Activated CD4-positive, alpha-beta T cell treated with anti-CD3 and anti-CD28 coated beads, Interleukin-10, Interleukin-2, amounts not matched to agents 100 ng/mL and 50 ng/mL, durations not matched to agents 16 hours and 8 hours (primary cell): ENCODE measurements around the gene GCNT2.
"Not testable (repeated sequence)": the region's sequence is repeated elsewhere in the genome, so short reads cannot be mapped to it uniquely, and the experiment has no call there.

ENCODE experiments used
- DNase-seq: peaks from one replicate; pipeline ENCODE4 v3.0.0-alpha.2; 2020

GCNT2 gene

DNA sequence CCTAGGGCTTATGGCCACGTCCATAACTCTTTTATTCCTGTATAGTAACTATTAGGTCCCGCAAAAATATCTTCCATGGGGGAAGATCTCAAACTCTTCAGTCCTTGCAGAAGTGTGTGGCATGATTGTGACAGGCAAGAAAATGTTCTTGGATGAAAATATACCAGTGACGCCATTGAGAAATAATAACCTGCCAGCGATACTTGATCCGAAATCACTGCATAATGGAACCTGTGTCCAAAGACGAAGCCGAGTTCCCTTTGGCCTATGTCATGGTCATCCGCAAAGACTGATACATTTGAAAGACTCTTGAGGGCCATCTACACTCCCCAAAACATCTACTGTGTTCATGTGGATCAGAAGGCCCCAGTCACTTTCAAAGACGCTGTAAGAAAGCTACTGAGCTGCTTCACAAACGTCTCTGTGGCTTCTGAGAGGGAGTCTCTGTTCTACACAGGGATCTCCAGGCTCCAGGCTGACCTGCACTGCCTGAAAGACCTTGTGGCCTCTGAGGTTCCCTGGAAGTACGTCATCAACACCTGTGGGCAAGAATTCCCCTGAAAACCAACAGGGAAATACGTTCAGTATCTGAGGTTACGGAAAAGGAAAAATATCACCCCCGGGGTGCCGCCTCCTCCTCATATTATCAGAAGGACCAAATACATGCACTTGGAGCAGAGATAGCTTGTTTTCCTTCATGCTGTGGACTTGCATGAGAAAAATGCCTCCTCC is 6.9 kb upstream of the GCNT2 start:
- DNase-seq = no peak

DNA sequence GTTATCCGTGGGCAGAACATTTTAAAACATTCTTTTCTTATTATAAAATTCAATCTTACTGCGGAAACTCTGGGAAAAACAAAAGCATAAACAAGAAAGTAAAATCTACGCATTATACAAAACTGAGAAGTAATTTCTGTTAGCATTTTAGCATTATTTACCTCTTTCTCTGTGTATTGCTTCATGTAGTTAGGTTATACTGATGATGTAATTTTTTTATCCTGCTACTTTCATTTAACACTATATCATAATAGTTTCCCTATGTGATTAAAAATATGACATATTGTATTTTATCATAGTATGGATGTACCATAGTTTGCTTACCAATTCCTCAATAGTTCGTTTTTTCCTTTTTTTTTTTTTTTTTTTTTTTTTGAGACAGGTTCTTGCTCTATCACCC is 4.2 kb upstream of the GCNT2 start:
- no peak for DNase-seq

DNA sequence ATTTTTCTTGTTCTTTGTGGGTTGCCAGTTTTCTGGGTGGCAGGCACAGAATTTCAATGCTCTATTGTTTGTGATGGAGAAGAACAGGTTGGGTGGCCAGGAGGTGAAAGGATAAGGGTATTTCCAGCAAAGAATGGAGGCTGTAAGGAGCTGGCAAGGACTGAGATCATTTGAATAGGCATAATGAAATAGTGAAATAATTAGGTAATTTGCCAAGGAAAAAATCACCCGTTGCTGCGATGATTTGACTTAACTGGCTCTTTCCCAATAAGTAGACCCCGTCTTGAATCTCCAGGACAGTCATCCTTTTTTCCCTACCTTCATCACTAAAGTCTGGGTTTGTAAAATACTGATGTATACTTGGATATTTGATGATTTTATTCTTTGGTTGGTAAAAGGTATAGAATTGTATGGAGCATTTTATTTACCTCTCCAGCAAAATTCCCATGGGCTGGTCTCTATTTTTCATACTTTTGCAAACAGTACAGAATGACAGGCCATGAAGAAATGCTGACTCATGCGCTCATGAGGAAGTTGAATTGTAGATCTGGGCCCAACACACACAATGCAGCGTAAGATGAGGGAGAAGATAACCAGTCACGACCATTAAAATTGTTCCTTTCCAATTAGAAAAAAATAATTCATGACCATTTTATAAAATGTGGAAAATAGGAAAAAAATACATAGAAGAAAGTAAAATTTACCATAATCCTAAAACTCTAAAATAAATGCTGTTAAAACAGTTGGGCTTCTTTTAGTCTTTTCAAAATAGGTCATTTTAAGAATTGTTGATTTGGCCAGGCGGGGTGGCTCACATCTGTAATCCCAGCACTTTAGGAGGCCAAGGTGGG is 2.4 kb upstream of the GCNT2 start:
- no peak for DNase-seq

DNA sequence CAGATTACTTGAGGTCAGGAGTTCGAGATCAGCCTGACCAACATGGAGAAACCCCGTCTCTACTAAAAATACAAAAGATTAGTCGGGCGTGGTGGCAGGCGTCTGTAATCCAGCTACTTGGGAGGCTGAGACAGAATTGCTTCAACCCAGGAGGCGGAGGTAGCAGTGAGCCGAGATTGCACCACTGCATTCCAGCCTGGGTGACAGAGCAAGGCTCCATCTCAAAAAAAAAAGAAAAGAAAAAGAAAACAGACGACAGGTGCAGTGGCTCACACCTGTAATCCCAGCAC is 1.8 kb upstream of the GCNT2 start:
- DNase-seq = not testable (repeated sequence)

DNA sequence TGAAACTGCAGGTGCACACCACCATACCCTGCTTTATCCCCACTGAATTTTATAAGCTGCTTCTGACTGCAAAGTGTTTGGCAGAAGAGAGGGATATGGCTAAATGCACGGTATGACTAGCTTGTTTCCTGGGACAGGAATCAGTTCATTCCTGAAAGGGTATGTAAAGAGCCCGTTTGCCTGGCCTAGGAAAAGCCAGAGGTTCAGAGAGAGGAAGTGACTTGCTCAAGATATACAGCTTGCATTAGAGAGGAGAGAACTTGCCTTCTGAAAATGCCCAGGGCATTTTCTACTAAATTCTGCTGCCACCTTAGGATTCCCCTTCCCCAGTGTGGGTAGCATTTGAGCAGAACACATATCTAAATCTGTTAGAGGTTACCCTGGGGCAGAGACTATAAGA is 683 bp upstream of the GCNT2 start:
- DNase-seq = no peak

DNA sequence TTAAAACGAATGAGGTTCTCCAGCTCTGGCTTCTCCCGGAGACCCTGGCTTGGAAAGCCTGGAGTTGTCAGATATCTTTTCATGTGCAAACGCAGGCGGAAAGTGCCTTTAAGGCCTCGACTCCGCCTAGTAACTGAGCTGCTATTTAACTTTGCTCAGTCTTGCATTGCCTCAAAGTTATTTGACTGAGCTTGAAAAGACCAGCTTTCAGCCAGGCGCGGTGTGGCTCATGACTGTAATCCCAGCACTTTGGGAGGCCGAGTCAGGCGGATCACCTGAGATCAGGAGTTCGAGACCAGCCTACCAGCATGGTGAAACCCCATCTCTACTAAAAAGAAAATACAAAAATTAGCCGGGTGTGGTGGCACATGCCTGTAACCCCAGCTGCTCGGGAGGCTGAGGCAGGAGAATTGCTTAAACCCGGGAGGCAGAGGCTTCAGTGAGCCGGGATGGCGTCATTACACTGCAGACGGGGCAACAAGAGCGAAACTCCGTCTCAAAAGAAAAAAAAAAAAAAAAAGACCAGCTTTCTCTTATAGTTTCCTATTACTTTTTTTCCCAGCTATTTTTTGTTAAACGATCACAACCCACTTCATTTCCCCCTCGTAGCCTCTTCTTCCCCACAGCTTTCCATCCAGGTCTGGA is 1.9 kb downstream of the GCNT2 start:
- DNase-seq = no peak

DNA sequence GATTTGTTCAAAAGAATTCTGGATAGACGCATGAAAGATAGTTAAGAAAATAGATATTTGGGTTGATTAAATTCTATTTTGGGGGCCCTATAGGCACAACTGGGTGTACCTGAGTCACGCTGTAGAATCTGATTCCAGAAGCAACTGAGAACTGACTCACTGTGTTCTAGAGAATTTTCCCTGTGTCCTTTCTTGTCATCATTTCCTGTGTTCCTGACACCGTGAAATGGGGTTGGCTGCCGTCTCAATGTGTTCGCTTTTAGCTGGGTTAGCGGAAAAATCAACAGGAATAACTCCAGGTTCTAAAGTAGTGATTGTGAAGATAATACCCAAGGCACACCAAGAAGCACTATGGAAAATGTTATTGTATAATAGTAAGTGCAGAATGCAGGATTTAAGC is 5.0 kb downstream of the GCNT2 start:
- no peak for DNase-seq

DNA sequence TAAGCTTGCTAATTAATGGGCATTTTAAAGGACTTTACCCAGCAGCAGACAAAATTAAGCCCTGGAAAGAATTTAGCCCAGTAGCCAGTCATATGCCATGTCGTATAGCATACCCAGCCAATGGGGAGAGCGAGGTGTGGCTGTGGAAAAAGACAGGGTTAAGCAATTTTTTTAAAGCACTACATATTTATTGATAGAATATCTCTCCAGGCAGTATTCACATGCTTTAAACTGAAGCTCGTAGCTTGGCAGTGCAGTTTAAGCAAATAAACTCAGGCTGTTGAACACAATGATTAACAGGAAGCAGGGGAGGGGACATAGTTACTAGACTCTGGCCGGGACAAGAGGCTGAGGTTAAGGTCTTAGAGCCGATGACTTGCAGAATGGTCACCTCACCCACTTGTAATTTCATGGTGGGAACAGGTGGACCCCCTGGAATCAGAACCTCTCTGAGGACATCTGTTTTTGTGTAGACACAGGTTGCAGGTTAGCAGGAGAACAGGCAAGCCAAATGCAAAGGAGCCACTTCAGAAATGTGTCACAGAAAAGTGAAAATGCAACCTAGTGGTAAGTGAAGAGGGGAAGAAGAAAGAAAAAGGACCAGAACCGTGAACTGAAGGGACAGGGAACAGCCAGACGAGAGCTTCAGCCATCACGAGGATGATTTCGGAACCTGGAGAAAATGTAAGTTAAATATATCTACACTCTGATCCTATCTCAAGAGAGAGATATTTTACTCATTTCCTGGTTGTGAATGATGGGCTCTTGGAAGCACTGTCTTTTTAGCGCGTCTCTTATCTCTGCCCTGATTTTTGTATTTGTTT is 7.2 kb downstream of the GCNT2 start:
- peak; percentile 75 for DNase-seq

DNA sequence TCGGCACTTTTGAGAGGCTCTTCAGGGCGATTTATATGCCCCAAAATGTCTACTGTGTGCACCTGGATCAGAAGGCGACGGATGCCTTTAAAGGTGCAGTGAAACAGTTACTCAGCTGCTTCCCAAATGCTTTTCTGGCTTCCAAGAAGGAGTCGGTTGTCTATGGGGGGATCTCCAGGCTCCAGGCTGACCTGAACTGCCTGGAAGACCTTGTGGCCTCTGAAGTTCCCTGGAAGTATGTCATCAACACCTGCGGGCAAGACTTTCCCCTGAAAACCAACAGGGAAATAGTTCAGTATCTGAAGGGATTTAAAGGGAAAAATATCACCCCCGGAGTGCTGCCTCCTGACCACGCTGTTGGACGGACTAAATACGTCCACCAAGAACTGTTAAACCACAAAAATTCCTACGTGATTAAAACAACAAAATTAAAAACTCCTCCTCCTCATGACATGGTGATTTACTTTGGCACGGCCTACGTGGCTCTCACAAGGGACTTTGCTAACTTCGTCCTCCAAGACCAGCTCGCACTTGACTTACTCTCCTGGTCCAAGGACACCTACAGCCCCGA is 8.2 kb downstream of the GCNT2 start:
- DNase-seq = no peak

DNA sequence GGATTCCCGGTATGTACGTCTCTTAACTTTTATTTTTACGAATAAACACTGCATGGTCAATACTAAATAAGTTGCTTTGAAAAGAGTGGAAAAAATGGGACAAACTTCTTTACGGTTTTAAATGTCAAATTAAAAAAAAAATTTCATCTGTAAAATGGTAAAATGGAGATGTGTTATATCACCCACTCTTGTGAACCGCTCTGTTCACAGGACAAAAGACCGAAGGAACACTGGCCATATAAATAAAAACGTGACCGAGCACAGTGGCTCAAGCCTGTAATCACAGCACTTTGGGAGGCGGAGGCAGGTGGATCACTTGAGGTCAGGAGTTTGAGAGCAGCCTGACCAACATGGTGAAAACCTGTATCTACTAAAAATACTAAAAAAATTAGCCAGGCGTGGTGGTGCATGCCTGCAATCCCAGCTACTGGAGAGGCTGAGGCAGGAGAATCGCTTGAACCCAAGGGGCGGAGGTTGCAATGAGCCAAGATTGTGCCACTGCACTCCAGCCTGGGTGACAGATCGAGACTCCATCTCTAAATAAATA is 8.8 kb downstream of the GCNT2 start:
- not testable (repeated sequence) for DNase-seq

DNA sequence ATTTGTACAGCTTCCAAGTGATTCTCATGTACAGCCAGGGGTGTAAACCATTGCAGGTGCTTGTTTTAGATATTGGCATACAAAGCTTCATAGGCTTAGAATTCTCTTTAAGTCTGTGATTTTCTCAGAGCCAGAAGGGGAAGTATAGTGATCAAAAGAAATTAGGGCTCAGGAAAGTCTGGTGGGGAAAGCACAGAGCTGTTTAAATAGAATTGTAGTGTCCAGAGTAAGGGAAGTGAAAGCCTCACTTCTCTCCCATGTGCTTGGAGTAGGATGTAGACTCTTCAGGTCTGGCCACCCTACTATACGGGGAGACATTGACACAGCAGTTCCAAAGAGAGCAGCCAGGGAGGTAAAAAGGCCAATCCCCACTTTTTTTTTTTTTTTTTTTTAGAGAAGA is 10.4 kb downstream of the GCNT2 start:
- no peak for DNase-seq

DNA sequence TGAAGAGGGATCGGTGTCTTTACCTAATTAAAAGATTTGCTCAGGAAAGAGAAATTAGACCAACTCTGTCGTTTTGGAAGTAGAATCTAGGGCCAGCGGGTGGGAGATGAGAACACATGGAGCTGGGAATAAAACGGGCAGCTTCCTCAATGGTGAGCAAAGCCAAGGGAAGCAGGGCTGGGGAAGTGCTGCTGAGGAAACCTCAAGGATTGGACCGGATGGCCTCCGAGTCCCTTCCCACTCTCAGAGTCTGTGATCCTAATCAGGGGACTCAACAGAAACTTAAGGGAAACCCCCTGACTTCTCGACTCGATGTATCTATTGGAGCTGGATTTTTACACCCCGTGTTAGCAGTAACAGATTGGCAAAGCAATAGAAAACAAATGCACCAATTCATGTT is 10.8 kb downstream of the GCNT2 start:
- DNase-seq = no peak

DNA sequence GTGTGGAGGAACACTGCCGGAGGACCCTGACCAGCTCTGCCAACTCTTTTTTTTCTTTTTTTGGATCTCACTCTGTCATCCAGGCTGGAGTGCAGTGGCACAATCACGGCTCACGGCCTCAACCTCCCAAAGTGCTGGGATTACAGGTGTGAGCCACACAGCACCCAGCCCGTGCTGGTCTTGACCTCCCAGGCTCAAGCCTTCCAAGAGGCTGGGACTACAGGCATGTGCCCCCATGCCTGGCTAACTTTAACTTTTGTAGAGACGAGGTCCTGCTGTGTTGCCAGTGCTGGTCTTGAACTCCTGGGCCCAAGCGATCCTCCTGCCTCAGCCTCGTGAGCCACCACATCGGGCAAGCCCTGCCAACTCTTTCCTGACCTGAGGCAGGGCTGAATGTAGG is 11.2 kb downstream of the GCNT2 start:
- DNase-seq = no peak

DNA sequence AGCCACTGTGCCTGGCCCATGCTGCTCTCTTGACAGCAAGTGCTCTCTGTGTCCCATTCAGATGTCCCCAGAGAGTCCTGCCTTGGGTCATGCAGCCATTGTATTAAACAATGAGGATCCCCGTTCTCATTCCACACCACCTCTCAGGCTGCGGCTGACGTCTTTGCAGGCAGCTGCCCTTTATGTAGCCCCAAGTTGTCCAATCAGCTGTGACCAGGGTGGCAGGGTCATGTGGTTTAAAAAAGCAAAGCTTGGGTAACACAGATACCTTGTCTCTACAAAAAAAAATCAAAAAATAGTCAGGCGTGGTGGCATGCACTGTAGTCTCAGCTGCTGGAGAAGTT is 13.2 kb downstream of the GCNT2 start:
- DNase-seq = no peak

DNA sequence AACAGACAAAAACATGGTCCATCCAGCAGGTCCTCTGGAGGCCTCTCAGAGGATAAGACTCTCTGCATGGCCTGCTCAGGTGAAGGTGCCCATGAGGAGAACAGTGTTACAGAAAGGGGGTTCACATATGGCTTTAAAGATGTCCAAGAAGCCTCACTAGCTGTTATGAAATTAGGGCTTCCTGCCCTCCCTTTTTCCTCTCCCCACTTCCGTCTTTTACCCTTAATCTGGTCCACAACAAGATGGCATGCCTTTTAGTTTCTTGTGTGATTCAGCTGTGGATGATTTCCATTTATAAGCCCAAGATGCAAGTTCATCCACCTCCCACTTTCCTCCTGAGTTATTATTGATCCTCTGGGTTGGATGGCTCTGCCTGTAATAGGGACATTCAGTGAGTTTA is 14.0 kb downstream of the GCNT2 start:
- no peak for DNase-seq

DNA sequence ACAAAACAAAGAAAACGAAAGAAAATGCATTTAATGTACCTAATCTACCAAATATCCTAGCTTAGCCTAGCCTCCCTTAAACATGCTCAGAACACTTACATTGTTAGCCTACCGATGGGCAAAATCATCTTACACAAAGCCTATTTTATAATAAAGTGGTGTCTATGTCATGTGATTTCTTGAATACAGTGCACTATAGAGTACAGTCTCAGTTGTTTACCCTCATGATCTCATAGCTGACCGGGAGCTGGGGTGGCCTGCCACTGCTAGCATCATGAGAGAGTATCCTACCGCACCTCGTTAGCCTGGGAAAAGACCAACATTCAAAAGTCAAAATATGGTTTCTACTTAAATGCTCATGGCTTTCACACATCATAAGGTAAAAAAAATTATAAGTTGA is 16.6 kb downstream of the GCNT2 start:
- DNase-seq = no peak

DNA sequence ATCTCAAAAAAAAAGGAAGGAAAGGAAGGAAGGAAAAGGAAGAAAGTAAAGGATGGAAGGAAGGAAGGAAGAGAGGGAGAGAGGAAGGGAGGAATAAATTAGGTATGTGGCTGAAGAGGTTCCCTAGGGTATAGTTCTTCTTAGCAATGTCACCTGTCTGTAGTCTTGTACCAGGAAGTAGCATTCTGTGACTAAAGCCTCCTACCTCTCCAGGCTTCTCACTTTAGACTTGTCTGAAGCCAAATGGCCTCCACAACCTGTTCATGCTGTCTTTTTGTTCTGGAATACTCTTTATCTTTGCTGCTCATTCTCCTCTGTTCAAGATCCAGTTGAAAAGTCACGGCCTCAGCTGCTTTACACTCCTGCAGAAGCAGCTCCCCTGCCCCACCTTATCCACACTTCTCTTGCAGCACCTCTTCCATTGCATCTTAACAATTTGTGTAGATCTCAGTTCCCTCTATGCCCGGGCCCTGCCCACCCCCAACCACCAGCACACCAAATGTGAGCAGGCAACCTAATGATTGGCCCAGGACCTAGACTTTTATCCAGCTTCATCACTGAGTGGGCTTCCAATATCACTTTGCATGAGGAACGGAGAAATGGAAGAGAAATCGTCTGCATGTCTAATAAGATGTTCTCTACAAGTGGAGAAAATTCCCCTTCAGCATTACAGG is 19.1 kb downstream of the GCNT2 start:
- DNase-seq = no peak

DNA sequence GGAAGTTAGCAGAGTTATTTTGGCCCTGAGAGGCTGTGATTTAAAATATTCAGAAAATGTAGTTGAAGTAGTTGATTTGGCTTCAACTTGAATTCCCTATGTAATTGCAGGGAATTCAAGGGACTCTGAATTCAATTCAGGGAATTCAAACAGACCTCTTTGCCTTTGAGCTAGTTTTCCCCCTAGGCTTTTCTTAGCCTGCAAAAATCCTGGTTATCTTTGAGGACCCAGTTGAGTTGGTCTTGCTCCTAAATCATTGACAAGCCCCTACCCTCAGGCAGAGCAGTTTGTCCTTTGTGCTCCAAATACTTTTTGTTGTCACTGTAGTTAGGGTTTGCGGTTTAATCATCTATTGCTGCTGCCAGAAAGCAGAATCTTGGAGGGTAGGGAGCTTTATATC is 20.4 kb downstream of the GCNT2 start:
- no peak for DNase-seq

DNA sequence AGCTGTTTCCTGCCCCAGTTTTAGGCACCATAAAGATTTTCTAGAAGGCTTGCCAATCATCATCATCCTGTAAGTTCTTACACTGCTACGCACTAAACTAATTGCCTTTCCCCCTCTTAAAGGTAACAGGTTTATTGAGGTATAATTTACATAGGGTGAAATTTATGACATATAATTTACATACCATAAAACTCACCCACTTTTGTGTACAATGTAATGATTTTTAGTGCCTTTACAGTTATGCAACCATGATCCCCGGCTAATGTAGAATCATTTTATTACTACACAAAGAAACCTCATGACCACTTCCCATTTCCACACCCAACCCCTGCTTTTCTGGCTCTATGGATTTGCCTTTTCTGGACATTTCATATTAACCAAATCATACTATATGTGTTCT is 21.1 kb downstream of the GCNT2 start:
- DNase-seq = no peak

DNA sequence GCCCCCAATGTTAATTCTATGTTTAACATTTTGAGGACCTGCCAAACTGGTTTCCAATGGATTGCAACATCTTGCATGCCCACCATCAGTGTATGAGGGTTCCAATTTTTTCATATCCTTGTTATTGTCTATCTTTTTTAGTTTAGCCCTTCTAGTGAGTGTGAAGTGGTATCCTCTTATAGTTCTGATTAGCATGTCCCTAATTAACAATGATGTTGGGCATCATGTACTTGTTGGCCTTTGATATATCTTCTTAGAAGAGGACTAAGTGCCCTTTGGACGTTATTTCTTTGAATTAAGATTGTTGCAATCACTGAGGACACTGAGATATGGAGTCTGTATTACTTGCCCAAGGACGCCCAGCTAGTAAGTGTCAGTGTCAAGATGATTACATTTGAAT is 22.3 kb downstream of the GCNT2 start:
- no peak for DNase-seq

DNA sequence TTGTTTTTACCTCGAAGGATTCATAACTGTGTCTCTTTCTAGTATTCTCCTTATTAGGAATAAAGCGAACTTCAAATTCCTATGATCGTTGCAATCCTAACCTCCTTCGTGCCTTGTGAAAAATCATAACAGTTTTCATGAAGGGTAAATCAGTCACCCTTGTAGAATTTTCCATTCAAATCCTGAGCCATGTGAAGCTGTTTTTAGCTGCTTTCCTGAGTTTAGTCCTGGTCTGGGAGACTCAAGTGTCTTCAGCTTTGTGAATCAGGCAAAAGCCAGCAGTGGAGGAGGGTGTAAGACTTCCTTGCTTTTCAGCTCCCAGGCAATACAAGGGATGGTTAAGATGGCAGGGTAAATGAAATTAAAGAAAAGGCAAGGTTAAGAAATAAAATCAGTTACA is 24.3 kb downstream of the GCNT2 start:
- no peak for DNase-seq

DNA sequence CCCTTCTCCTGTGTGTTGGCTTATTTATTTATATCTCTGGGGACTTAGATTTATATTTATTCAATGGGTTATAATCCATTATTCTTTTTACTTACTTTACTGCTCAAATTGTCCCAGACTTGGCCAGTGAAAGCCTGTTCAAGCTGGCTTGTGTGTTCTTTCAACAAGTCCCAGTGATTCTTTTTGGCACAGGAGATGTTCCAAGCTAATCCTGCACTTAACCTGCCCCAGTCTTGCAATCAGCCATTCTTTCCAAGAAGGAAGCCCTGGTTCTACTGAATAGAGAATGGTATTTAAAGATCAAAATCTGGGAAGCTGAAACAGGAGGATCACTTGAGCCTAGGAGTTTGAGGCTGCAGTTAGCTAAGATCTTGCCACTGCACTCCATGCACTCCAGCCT is 26.7 kb downstream of the GCNT2 start:
- DNase-seq = no peak
